HG02763 (cell line): ENCODE data around the gene FCAMR.

Experiments used
- ATAC-seq: cut with Tn5 transposase; IDR thresholded peaks from one replicate; pipeline ENCODE4 v1.9.1; 2021; ENCODE audit warnings: mild to moderate bottlenecking, moderate library complexity; ENCODE audit not compliant: unreplicated experiment

FCAMR gene

GRCh38 chr1:206970446-206970845 lies at the start of gene FCAMR:
TSS of gene FCAMR (minus strand) at chr1:206970460. CDS start at chr1:206970125, 335 bp downstream.
- ATAC-seq, result no peak

GRCh38 chr1:207019661-207020060 lies 49.4 kb upstream of the FCAMR start:
- no peak for ATAC-seq

- no peak for ATAC-seq
Measured at GRCh38 chr1:207019161-207019560, 48.9 kb upstream of the FCAMR start.

- ATAC-seq, result no peak
Measured at GRCh38 chr1:207018707-207019106, 48.4 kb upstream of the FCAMR start.

GRCh38 chr1:207017615-207018559 lies 47.6 kb upstream of the FCAMR start:
- ATAC-seq, result no peak

- no peak for ATAC-seq
Measured at GRCh38 chr1:207015791-207016190, 45.5 kb upstream of the FCAMR start.

GRCh38 chr1:207014728-207015127 lies 44.5 kb upstream of the FCAMR start:
- ATAC-seq, result no peak

GRCh38 chr1:207013321-207014085 lies 43.2 kb upstream of the FCAMR start:
- no peak for ATAC-seq

- no peak for ATAC-seq
Measured at GRCh38 chr1:207010726-207011125, 40.5 kb upstream of the FCAMR start.

GRCh38 chr1:207009945-207010344 lies 39.7 kb upstream of the FCAMR start:
- ATAC-seq, result no peak

- no peak for ATAC-seq
Measured at GRCh38 chr1:207009182-207009850, 39.1 kb upstream of the FCAMR start.

GRCh38 chr1:207007352-207008033 lies 37.2 kb upstream of the FCAMR start:
- no peak for ATAC-seq

- no peak for ATAC-seq
Measured at GRCh38 chr1:207006914-207007313, 36.7 kb upstream of the FCAMR start.

- ATAC-seq, result no peak
Measured at GRCh38 chr1:207006083-207006482, 35.8 kb upstream of the FCAMR start.

GRCh38 chr1:207004931-207005830 lies 34.9 kb upstream of the FCAMR start:
- ATAC-seq, result no peak

- ATAC-seq, result no peak
Measured at GRCh38 chr1:207003210-207003609, 33.0 kb upstream of the FCAMR start.

GRCh38 chr1:207002724-207003146 lies 32.5 kb upstream of the FCAMR start:
- ATAC-seq, result no peak

- no peak for ATAC-seq
Measured at GRCh38 chr1:207001492-207002245, 31.4 kb upstream of the FCAMR start.
